ENCODE data around the gene PSMD9.

DNA sequence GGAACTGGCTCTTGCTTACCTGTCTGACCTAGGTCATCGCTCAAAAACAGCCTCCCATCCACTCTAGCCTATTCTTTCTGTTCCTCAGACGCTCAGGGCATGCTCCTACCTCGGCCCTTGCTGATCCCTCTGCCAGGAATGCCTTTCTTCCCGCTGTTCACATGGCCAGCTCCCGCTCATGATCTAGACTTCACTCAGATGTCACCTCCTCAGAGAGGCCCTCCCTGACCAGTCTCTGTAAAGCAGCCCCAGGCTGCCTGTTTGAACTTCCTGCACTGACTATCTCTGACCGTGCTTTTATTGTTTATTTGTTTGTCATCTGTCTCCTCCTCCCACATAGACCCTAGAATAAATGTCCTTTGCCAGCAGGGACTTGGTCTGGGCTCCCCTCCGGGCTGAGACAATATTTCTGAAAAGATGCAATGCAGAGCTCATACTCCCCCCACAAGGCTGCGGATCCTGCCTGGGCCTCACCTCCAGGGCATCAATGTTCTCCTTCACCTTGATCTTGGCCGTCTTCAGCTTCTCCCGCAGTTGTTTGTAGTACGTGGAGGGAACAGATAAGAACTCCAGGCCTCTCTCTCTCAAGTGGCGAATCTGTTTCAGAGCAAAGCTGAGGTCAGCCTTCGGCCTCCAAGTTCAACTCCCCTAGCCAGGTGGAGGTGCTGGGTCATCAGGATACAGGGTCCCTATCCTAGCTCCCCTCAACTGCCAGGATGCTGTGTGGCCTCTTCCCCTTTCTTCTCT is 45.2 kb upstream of the PSMD9 start:
- TF ChIP-seq CREB1 (IDR thresholded peaks at IDR 0.05; ENCODE audit: low read depth) (no peak), RAD21 (IDR thresholded peaks at IDR 0.05; ENCODE audit: low read depth) (no peak), EGR1 (IDR thresholded peaks at IDR 0.05) (no peak), EP300 (IDR thresholded peaks at IDR 0.05; ENCODE audit: borderline replicate concordance) (no peak), CEBPB (IDR thresholded peaks at IDR 0.05) (no peak), FOXM1 (IDR thresholded peaks at IDR 0.05; ENCODE audit: borderline replicate concordance, low read depth) (no peak), TCF12 (IDR thresholded peaks at IDR 0.05; ENCODE audit: low read depth) (no peak)
- TF ChIP-seq, protein P1, sequence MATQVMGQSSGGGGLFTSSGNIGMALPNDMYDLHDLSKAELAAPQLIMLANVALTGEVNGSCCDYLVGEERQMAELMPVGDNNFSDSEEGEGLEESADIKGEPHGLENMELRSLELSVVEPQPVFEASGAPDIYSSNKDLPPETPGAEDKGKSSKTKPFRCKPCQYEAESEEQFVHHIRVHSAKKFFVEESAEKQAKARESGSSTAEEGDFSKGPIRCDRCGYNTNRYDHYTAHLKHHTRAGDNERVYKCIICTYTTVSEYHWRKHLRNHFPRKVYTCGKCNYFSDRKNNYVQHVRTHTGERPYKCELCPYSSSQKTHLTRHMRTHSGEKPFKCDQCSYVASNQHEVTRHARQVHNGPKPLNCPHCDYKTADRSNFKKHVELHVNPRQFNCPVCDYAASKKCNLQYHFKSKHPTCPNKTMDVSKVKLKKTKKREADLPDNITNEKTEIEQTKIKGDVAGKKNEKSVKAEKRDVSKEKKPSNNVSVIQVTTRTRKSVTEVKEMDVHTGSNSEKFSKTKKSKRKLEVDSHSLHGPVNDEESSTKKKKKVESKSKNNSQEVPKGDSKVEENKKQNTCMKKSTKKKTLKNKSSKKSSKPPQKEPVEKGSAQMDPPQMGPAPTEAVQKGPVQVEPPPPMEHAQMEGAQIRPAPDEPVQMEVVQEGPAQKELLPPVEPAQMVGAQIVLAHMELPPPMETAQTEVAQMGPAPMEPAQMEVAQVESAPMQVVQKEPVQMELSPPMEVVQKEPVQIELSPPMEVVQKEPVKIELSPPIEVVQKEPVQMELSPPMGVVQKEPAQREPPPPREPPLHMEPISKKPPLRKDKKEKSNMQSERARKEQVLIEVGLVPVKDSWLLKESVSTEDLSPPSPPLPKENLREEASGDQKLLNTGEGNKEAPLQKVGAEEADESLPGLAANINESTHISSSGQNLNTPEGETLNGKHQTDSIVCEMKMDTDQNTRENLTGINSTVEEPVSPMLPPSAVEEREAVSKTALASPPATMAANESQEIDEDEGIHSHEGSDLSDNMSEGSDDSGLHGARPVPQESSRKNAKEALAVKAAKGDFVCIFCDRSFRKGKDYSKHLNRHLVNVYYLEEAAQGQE (IDR thresholded peaks at IDR 0.05; ENCODE audit: low read depth), result no peak
